HepG2 (cell line): ENCODE results near the gene RASGRF1. TPM values are rescaled to one million over a fixed set of nuclear protein-coding genes. Genes with fewer than 3 reads are reported as not detected.
A peak's percentile ranks its signal among the peaks of the same experiment; 100 is the strongest.

Source experiments
- ARNT2 ChIP-seq: sonication (generic); formaldehyde crosslinking; IDR thresholded peaks from 2 replicates; pipeline ENCODE4 v1.8.0; 2022; ENCODE audit warnings: mild to moderate bottlenecking, low read depth, missing genetic modification reagents, moderate library complexity
- ATF7 ChIP-seq, 2 experiments: fragments of 450-650 bp in 1 of 2; sonication (generic) in 1 of 2; formaldehyde crosslinking in 1 of 2; IDR thresholded peaks; 2 replicates each; pipeline versions ENCODE4 v1.4.0 to v1.6.1; 2016 to 2020; ENCODE audit warnings: antibody characterized with exemption in 1 of 2, mild to moderate bottlenecking in 1 of 2, missing genetic modification reagents in 1 of 2
- CHD2 ChIP-seq: IDR thresholded peaks from 2 replicates; pipeline ENCODE4 v1.6.1; 2011; ENCODE audit warnings: low read depth, low read length, improper control_type of control experiment
- GABPA ChIP-seq, 2 experiments: IDR thresholded peaks; 2 replicates each; pipeline ENCODE4 v1.6.1; 2011 to 2016; ENCODE audit warnings: low read depth in 2 of 2, low read length in 1 of 2, missing biosample characterization in 1 of 2, missing genetic modification characterization in 1 of 2
- GATAD2A ChIP-seq: IDR thresholded peaks from 2 replicates; pipeline ENCODE4 v1.6.1; 2016
- HIC2 ChIP-seq: sonication (generic); formaldehyde crosslinking; IDR thresholded peaks from 2 replicates; pipeline ENCODE4 v1.9.0; 2022; ENCODE audit warnings: low read depth, missing genetic modification reagents
- KLF11 ChIP-seq: IDR thresholded peaks from 2 replicates; pipeline ENCODE4 v1.6.1; 2016; ENCODE audit warnings: missing compliant biosample characterization
- MBD4 ChIP-seq: IDR thresholded peaks from 2 replicates; pipeline ENCODE4 v1.6.1; 2012; ENCODE audit warnings: low read length, inconsistent platforms, borderline replicate concordance
- MEIS2 ChIP-seq: sonication (generic); formaldehyde crosslinking; IDR thresholded peaks from 2 replicates; pipeline ENCODE4 v1.9.0; 2021; ENCODE audit warnings: mild to moderate bottlenecking, missing genetic modification reagents
- SIX1 ChIP-seq: sonication (generic); formaldehyde crosslinking; IDR thresholded peaks from 2 replicates; pipeline ENCODE4 v1.4.0; 2020; ENCODE audit warnings: missing genetic modification reagents, borderline replicate concordance
- ZGPAT ChIP-seq: IDR thresholded peaks from 2 replicates; pipeline ENCODE4 v1.6.1; 2016; ENCODE audit warnings: mild to moderate bottlenecking
- ZKSCAN1 ChIP-seq: fragments of 150-350 bp; IDR thresholded peaks from 2 replicates; pipeline ENCODE4 v1.6.1; 2014; ENCODE audit warnings: low read length
- polyA plus RNA-seq, 8 experiments: library from polyadenylated mRNA; depleted of rRNA in 3 of 8; stranded (reverse) in 7 of 8; unstranded in 1 of 8; fragments of >200 nt; fragmentation: Illumina TruSeq in 4 of 8; extraction: Trizol in 4 of 8; gene quantifications; 2 replicates each; pipeline versions ENCODE4 v1.2.1 to v1.2.3, GENCODE V29; 2011 to 2016; ENCODE audit warnings: low read depth in 4 of 8, missing spikeins in 1 of 8, mixed read lengths in 1 of 8; ENCODE audit not compliant: insufficient read depth in 1 of 8
- total RNA-seq, 5 experiments: library from RNA; depleted of rRNA; stranded (reverse); fragments of >200 nt; fragmentation: Illumina TruSeq; extraction: Trizol; gene quantifications; 2 replicates each; pipeline ENCODE4 v1.2.3, GENCODE V29; 2016; ENCODE audit warnings: low read depth in 1 of 5
- TF ChIP-seq, protein P1 (sequence below): sonication (generic); formaldehyde crosslinking; IDR thresholded peaks from 2 replicates; pipeline ENCODE4 v1.9.0; 2021; ENCODE audit warnings: mild to moderate bottlenecking, missing genetic modification reagents
- TF ChIP-seq, protein P2 (sequence below): sonication (generic); formaldehyde crosslinking; IDR thresholded peaks from 2 replicates; pipeline ENCODE4 v1.5.0; 2020; ENCODE audit warnings: missing genetic modification reagents
- TF ChIP-seq, protein P3 (sequence below): sonication (generic); formaldehyde crosslinking; IDR thresholded peaks from 2 replicates; pipeline ENCODE4 v1.5.0; 2020; ENCODE audit warnings: missing genetic modification reagents

The RASGRF1 gene
- total and polyA plus RNA-seq, 2 of the 13 experiments (the other 11 are each of a cell fraction or from before 2014, with no cell fraction given), result 0.55 to 3.0 TPM

DNA sequence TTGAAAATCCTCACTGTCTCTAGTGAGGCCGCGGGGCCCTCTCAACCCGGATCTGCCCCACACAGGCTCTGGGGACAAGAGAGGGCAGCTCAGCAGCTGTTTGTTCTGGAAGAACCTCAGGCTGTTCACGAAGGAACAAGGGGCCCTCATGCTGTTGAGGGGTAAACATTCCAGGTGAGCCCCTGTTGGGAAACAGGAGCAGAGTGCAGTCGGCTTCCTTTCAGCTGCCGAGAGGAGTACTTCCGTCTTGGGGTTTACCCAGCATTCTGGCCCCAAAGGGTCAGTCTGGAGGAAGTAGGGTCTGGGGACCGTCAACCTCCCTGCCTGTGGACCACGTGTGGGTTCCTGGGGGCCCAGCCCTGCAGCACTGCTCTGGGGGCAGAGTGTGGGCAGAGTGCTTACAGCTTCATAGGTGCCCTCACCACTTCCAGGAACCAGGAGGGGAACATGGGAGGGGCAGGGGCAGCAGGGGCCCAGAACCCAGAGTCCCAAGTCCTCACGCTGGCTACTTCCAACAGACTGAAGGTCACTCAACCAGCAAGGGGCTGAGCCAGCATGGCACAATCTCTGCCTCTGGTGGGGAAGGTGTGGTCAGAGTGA is 96.5 kb downstream of the RASGRF1 start (continued):
- TF ChIP-seq, protein P1, sequence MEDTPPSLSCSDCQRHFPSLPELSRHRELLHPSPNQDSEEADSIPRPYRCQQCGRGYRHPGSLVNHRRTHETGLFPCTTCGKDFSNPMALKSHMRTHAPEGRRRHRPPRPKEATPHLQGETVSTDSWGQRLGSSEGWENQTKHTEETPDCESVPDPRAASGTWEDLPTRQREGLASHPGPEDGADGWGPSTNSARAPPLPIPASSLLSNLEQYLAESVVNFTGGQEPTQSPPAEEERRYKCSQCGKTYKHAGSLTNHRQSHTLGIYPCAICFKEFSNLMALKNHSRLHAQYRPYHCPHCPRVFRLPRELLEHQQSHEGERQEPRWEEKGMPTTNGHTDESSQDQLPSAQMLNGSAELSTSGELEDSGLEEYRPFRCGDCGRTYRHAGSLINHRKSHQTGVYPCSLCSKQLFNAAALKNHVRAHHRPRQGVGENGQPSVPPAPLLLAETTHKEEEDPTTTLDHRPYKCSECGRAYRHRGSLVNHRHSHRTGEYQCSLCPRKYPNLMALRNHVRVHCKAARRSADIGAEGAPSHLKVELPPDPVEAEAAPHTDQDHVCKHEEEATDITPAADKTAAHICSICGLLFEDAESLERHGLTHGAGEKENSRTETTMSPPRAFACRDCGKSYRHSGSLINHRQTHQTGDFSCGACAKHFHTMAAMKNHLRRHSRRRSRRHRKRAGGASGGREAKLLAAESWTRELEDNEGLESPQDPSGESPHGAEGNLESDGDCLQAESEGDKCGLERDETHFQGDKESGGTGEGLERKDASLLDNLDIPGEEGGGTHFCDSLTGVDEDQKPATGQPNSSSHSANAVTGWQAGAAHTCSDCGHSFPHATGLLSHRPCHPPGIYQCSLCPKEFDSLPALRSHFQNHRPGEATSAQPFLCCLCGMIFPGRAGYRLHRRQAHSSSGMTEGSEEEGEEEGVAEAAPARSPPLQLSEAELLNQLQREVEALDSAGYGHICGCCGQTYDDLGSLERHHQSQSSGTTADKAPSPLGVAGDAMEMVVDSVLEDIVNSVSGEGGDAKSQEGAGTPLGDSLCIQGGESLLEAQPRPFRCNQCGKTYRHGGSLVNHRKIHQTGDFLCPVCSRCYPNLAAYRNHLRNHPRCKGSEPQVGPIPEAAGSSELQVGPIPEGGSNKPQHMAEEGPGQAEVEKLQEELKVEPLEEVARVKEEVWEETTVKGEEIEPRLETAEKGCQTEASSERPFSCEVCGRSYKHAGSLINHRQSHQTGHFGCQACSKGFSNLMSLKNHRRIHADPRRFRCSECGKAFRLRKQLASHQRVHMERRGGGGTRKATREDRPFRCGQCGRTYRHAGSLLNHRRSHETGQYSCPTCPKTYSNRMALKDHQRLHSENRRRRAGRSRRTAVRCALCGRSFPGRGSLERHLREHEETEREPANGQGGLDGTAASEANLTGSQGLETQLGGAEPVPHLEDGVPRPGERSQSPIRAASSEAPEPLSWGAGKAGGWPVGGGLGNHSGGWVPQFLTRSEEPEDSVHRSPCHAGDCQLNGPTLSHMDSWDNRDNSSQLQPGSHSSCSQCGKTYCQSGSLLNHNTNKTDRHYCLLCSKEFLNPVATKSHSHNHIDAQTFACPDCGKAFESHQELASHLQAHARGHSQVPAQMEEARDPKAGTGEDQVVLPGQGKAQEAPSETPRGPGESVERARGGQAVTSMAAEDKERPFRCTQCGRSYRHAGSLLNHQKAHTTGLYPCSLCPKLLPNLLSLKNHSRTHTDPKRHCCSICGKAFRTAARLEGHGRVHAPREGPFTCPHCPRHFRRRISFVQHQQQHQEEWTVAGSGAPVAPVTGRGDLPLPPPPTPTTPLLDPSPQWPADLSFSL (CRISPR knock-in tag), result peak; percentile 72; the same call in 1 of the 2 replicates
- TF ChIP-seq MBD4 (no peak), MEIS2 (peak; percentile 95), ZKSCAN1 (no peak), CHD2 (no peak), ZGPAT (CRISPR knock-in tag) (peak; percentile 99), SIX1 (CRISPR knock-in tag) (peak; percentile 56; the same call in 1 of the 2 replicates), ATF7 (IDR thresholded peaks at IDR 0.05) (no peak), ATF7 (CRISPR knock-in tag; IDR thresholded peaks at IDR 0.05) (no peak; the same call in 1 of the 2 replicates), GABPA (IDR thresholded peaks at IDR 0.05; ENCODE audit: low read depth, low read length) (no peak), GABPA (CRISPR knock-in tag; IDR thresholded peaks at IDR 0.05; ENCODE audit: low read depth) (no peak), KLF11 (CRISPR knock-in tag) (0 out of 2 replicates have a peak, but pooled peaks have one; percentile 46), HIC2 (CRISPR knock-in tag) (peak; percentile 100), ARNT2 (CRISPR knock-in tag) (peak; percentile 95), GATAD2A (CRISPR knock-in tag) (peak; percentile 98)
- TF ChIP-seq, protein P2, sequence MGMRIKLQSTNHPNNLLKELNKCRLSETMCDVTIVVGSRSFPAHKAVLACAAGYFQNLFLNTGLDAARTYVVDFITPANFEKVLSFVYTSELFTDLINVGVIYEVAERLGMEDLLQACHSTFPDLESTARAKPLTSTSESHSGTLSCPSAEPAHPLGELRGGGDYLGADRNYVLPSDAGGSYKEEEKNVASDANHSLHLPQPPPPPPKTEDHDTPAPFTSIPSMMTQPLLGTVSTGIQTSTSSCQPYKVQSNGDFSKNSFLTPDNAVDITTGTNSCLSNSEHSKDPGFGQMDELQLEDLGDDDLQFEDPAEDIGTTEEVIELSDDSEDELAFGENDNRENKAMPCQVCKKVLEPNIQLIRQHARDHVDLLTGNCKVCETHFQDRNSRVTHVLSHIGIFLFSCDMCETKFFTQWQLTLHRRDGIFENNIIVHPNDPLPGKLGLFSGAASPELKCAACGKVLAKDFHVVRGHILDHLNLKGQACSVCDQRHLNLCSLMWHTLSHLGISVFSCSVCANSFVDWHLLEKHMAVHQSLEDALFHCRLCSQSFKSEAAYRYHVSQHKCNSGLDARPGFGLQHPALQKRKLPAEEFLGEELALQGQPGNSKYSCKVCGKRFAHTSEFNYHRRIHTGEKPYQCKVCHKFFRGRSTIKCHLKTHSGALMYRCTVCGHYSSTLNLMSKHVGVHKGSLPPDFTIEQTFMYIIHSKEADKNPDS (CRISPR knock-in tag), result peak; percentile 89
- TF ChIP-seq, protein P3, sequence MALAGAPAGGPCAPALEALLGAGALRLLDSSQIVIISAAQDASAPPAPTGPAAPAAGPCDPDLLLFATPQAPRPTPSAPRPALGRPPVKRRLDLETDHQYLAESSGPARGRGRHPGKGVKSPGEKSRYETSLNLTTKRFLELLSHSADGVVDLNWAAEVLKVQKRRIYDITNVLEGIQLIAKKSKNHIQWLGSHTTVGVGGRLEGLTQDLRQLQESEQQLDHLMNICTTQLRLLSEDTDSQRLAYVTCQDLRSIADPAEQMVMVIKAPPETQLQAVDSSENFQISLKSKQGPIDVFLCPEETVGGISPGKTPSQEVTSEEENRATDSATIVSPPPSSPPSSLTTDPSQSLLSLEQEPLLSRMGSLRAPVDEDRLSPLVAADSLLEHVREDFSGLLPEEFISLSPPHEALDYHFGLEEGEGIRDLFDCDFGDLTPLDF (CRISPR knock-in tag), result peak; percentile 52; the same call in 1 of the 2 replicates
